Testis (tissue), 2 donors: ENCODE data around the gene PMEPA1.

ENCODE experiments used
- POLR2A ChIP-seq: fragments of 450-650 bp; IDR thresholded peaks from one replicate; pipeline ENCODE4 v1.6.1; 2017; ENCODE audit warnings: antibody characterized with exemption, mild to moderate bottlenecking, moderate library complexity
- TF ChIP-seq, protein P1 (sequence below), 3 experiments: fragments of 450-650 bp in 2 of 3; fragments of 200-600 bp in 1 of 3; sonication (generic) in 1 of 3; IDR thresholded peaks; one replicate each; pipeline ENCODE4 v1.5.1; 2016 to 2019; ENCODE audit warnings: antibody characterized with exemption in 3 of 3, mild to moderate bottlenecking in 2 of 3, moderate library complexity in 1 of 3

- TF ChIP-seq, protein P1, sequence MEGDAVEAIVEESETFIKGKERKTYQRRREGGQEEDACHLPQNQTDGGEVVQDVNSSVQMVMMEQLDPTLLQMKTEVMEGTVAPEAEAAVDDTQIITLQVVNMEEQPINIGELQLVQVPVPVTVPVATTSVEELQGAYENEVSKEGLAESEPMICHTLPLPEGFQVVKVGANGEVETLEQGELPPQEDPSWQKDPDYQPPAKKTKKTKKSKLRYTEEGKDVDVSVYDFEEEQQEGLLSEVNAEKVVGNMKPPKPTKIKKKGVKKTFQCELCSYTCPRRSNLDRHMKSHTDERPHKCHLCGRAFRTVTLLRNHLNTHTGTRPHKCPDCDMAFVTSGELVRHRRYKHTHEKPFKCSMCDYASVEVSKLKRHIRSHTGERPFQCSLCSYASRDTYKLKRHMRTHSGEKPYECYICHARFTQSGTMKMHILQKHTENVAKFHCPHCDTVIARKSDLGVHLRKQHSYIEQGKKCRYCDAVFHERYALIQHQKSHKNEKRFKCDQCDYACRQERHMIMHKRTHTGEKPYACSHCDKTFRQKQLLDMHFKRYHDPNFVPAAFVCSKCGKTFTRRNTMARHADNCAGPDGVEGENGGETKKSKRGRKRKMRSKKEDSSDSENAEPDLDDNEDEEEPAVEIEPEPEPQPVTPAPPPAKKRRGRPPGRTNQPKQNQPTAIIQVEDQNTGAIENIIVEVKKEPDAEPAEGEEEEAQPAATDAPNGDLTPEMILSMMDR (IDR thresholded peaks at IDR 0.05), result peak; percentile 80 to 88 (median 84)
- no peak for TF ChIP-seq POLR2A
Observed at GRCh38 chr20:57654363-57654997, 55.3 kb downstream of the PMEPA1 start.
